ENCODE data around the gene PTGER1.
A peak's percentile ranks its signal among the peaks of the same experiment; 100 is the strongest.
"Not testable (repeated sequence)": the region's sequence is repeated elsewhere in the genome, so short reads cannot be mapped to it uniquely, and the experiment has no call there.

PTGER1 gene

GRCh38 chr19:14475251-14476073 is at the start of gene PTGER1:
Gene PTGER1 (minus strand): TSS chr19:14475354. CDS start chr19:14474320, 1,034 bp downstream.
- no peak for DNase-seq

GRCh38 chr19:14520543-14520942 is 45.4 kb upstream of the PTGER1 start:
- no peak for DNase-seq

- no peak for DNase-seq
Measured at GRCh38 chr19:14519860-14520407, 44.8 kb upstream of the PTGER1 start.

GRCh38 chr19:14519245-14519859 is 44.2 kb upstream of the PTGER1 start:
- DNase-seq = no peak

GRCh38 chr19:14517840-14518505 is 42.8 kb upstream of the PTGER1 start, which contains the start of gene DNAJB1:
Gene DNAJB1 (minus strand): TSS chr19:14518397. CDS start chr19:14518349, 48 bp downstream.
- peak; percentile 41 for DNase-seq

- no peak for DNase-seq
Measured at GRCh38 chr19:14517446-14517839, 42.3 kb upstream of the PTGER1 start.

- DNase-seq = no peak
Measured at GRCh38 chr19:14516746-14517438, 41.7 kb upstream of the PTGER1 start.

- DNase-seq = no peak
Measured at GRCh38 chr19:14516048-14516534, 40.9 kb upstream of the PTGER1 start.

- DNase-seq = no peak
Measured at GRCh38 chr19:14515501-14516047, 40.4 kb upstream of the PTGER1 start.

GRCh38 chr19:14514215-14514863 is 39.2 kb upstream of the PTGER1 start:
- no peak for DNase-seq

GRCh38 chr19:14512406-14512961 is 37.3 kb upstream of the PTGER1 start:
- DNase-seq = no peak

GRCh38 chr19:14511229-14511593 is 36.1 kb upstream of the PTGER1 start:
- DNase-seq = no peak

- DNase-seq = no peak
Measured at GRCh38 chr19:14510311-14511228, 35.4 kb upstream of the PTGER1 start.

GRCh38 chr19:14507704-14508542 is 32.8 kb upstream of the PTGER1 start:
- no peak for DNase-seq

- peak; percentile 39 for DNase-seq
Measured at GRCh38 chr19:14505488-14506239, 30.5 kb upstream of the PTGER1 start.

- not testable (repeated sequence) for DNase-seq
Measured at GRCh38 chr19:14504575-14504974, 29.4 kb upstream of the PTGER1 start.

GRCh38 chr19:14503285-14503684 is 28.1 kb upstream of the PTGER1 start:
- DNase-seq = no peak

- no peak for DNase-seq
Measured at GRCh38 chr19:14502334-14503092, 27.4 kb upstream of the PTGER1 start.

Data from GDM1 (cell line).